H9 (cell line): ENCODE results near the gene LIPE. TPM values are rescaled to one million over a fixed set of nuclear protein-coding genes. Genes with fewer than 3 reads are reported as not detected.

Experiments
- DNase-seq: peaks from one replicate; pipeline ENCODE4 v3.0.0-alpha.2; 2017
- H2AFZ ChIP-seq: one replicate; pipeline ENCODE4 v1.6.1; 2013; ENCODE audit warnings: mild to moderate bottlenecking, low read length, control low read depth, moderate library complexity
- H2AK5ac ChIP-seq: 2 replicates; pipeline ENCODE4 v1.6.1; 2013; ENCODE audit warnings: low read length, control low read depth, mixed read lengths; ENCODE audit not compliant: insufficient read length
- H2BK120ac ChIP-seq: one replicate; pipeline ENCODE4 v1.6.1; 2013; ENCODE audit warnings: low read depth, mild to moderate bottlenecking, low read length, control low read depth, inconsistent platforms; ENCODE audit not compliant: poor library complexity, severe bottlenecking
- H2BK12ac ChIP-seq: 2 replicates; pipeline ENCODE4 v1.6.1; 2013; ENCODE audit warnings: low read length, control low read depth, mixed read lengths, low read depth; ENCODE audit not compliant: insufficient read length
- H2BK15ac ChIP-seq: 2 replicates; pipeline ENCODE4 v1.6.1; 2013; ENCODE audit warnings: low read depth, low read length, control low read depth
- H2BK20ac ChIP-seq: one replicate; pipeline ENCODE4 v1.6.1; 2013; ENCODE audit warnings: low read depth, mild to moderate bottlenecking, low read length, control low read depth, inconsistent platforms; ENCODE audit not compliant: poor library complexity, severe bottlenecking
- H2BK5ac ChIP-seq: 2 replicates; pipeline ENCODE4 v1.6.1; 2013; ENCODE audit warnings: low read length, control low read depth, mixed read lengths; ENCODE audit not compliant: insufficient read length
- H3K14ac ChIP-seq: 2 replicates; pipeline ENCODE4 v1.6.1; 2013; ENCODE audit warnings: low read length, control low read depth; ENCODE audit not compliant: insufficient read depth
- H3K18ac ChIP-seq: 2 replicates; pipeline ENCODE4 v1.6.1; 2013; ENCODE audit warnings: low read depth, mild to moderate bottlenecking, mixed read lengths, low read length, control low read depth; ENCODE audit not compliant: insufficient read length
- H3K23ac ChIP-seq: 2 replicates; pipeline ENCODE4 v1.6.1; 2013; ENCODE audit warnings: low read length, control low read depth, mixed read lengths, low read depth; ENCODE audit not compliant: insufficient read length
- H3K23me2 ChIP-seq: 2 replicates; pipeline ENCODE4 v1.6.1; 2013; ENCODE audit warnings: low read depth, mild to moderate bottlenecking, mixed read lengths, low read length, control low read depth; ENCODE audit not compliant: insufficient read length, poor library complexity, severe bottlenecking
- H3K27ac ChIP-seq: 2 replicates; pipeline ENCODE4 v1.5.1; 2013; ENCODE audit warnings: low read length, control low read depth, mixed read lengths, low read depth; ENCODE audit not compliant: insufficient read length
- H3K27me3 ChIP-seq: 2 replicates; pipeline ENCODE4 v1.6.1; 2013; ENCODE audit warnings: low read length, control low read depth, inconsistent platforms; ENCODE audit not compliant: insufficient read depth
- H3K4ac ChIP-seq: 2 replicates; pipeline ENCODE4 v1.6.1; 2013; ENCODE audit warnings: low read depth, mild to moderate bottlenecking, control low read depth, inconsistent platforms, low read length, moderate library complexity
- H3K4me1 ChIP-seq: 2 replicates; pipeline ENCODE4 v1.6.1; 2013; ENCODE audit warnings: low read length, control low read depth, inconsistent platforms; ENCODE audit not compliant: insufficient read depth
- H3K4me2 ChIP-seq: 2 replicates; pipeline ENCODE4 v1.6.1; 2013; ENCODE audit warnings: low read length, control low read depth, mixed read lengths; ENCODE audit not compliant: insufficient read length, insufficient read depth
- H3K56ac ChIP-seq: 2 replicates; pipeline ENCODE4 v1.6.1; 2013; ENCODE audit warnings: low read depth, mild to moderate bottlenecking, mixed read lengths, low read length, control low read depth; ENCODE audit not compliant: insufficient read length
- H3K79me1 ChIP-seq: 2 replicates; pipeline ENCODE4 v1.6.1; 2013; ENCODE audit warnings: low read depth, mild to moderate bottlenecking, moderate library complexity, low read length, control low read depth, inconsistent platforms; ENCODE audit not compliant: insufficient read depth, poor library complexity, severe bottlenecking
- H3K79me2 ChIP-seq: 2 replicates; pipeline ENCODE4 v1.6.1; 2013; ENCODE audit warnings: low read length, control low read depth, inconsistent platforms; ENCODE audit not compliant: insufficient read depth
- H3K9ac ChIP-seq: 2 replicates; pipeline ENCODE4 v1.6.1; 2013; ENCODE audit warnings: low read length, control low read depth, mixed read lengths; ENCODE audit not compliant: insufficient read length; ENCODE audit errors: extremely low read depth
- H3K9me3 ChIP-seq: one replicate; pipeline ENCODE4 v1.6.1; 2013; ENCODE audit warnings: low read depth, low read length, inconsistent platforms; ENCODE audit not compliant: control insufficient read depth
- H3T11ph ChIP-seq: one replicate; pipeline ENCODE4 v1.6.1; 2013; ENCODE audit warnings: mild to moderate bottlenecking, low read length, control low read depth, inconsistent platforms
- H4K20me1 ChIP-seq: one replicate; pipeline ENCODE4 v1.6.1; 2013; ENCODE audit not compliant: control insufficient read depth, insufficient read length, insufficient read depth
- H4K5ac ChIP-seq: 2 replicates; pipeline ENCODE4 v1.6.1; 2013; ENCODE audit warnings: low read depth, mild to moderate bottlenecking, mixed read lengths, low read length, control low read depth; ENCODE audit not compliant: insufficient read length
- H4K8ac ChIP-seq: replicated peaks from 2 replicates; pipeline ENCODE4 v1.6.1; 2013; ENCODE audit warnings: low read length, control low read depth, mixed read lengths, low read depth; ENCODE audit not compliant: insufficient read length
- H4K91ac ChIP-seq: 2 replicates; pipeline ENCODE4 v1.6.1; 2013; ENCODE audit warnings: low read depth, mild to moderate bottlenecking, moderate library complexity, mixed read lengths, low read length, control low read depth; ENCODE audit not compliant: insufficient read length
- H3K27ac Mint-ChIP-seq, 3 experiments: 2 replicates in 2 of 3; 3 replicates in 1 of 3; pipeline ENCODE4 v1.8.0; 2020 to 2021; ENCODE audit warnings: mixed read lengths in 3 of 3, mild to moderate bottlenecking in 1 of 3, moderate library complexity in 1 of 3
- H3K27me3 Mint-ChIP-seq: 2 replicates; pipeline ENCODE4 v1.8.0; 2021; ENCODE audit warnings: low read depth, mild to moderate bottlenecking, moderate library complexity, mixed read lengths
- H3K36me3 Mint-ChIP-seq, 3 experiments: 2 replicates in 2 of 3; 3 replicates in 1 of 3; pipeline ENCODE4 v1.8.0; 2020 to 2021; ENCODE audit warnings: low read depth in 3 of 3, mixed read lengths in 3 of 3; ENCODE audit not compliant: insufficient read depth in 1 of 3
- H3K4me1 Mint-ChIP-seq, 2 experiments: 2 replicates each; pipeline ENCODE4 v1.8.0; 2020; ENCODE audit warnings: mixed read lengths in 2 of 2
- H3K4me3 Mint-ChIP-seq, 2 experiments: 2 replicates in 1 of 2; 3 replicates in 1 of 2; pipeline ENCODE4 v1.8.0; 2020 to 2021; ENCODE audit warnings: mild to moderate bottlenecking in 2 of 2, mixed read lengths in 2 of 2, moderate library complexity in 1 of 2
- H3K9me3 Mint-ChIP-seq, 2 experiments: 2 replicates in 1 of 2; 3 replicates in 1 of 2; pipeline ENCODE4 v1.8.0; 2020; ENCODE audit warnings: mild to moderate bottlenecking in 2 of 2, mixed read lengths in 2 of 2, moderate library complexity in 1 of 2
- CTCF ChIP-seq: fragments of 200-600 bp; sonication (generic); conservative IDR thresholded peaks from 3 replicates; pipeline ENCODE4 v1.8.0; 2021; ENCODE audit warnings: antibody characterized with exemption, mild to moderate bottlenecking
- WGBS: extraction: QIAGEN DNeasy Blood & Tissue Kit; methylation state at CpG from one replicate; pipeline ENCODE4 v1.1.7; 2013; ENCODE audit warnings: missing lambda C conversion rate, low lambda C conversion rate, mixed read lengths; ENCODE audit not compliant: insufficient read length; ENCODE audit errors: extremely low coverage; 5-methylcytosine and 5-hydroxymethylcytosine counted together
- total RNA-seq: library from RNA; stranded (reverse); gene quantifications from 2 replicates; pipeline ENCODE4 v1.2.1, GENCODE V29; 2021

The LIPE gene
- total RNA-seq, 1 experiment from 2014 or later = 6.3 TPM

GRCh38 chr19:42428676-42429075, 1.5 kb upstream of the LIPE start:
- WGBS = no CpG with 5 or more reads among the region's 3 CpGs
- Mint-ChIP-seq H3K27ac (no peak overlapping the region), H3K36me3 (peaks cover 0 to 3% (median 0%) of the 10 kb centered on the region in 3 experiments; a peak in 2 of 7 replicates), H3K4me1 (peaks cover 15 to 33% of the 10 kb centered on the region in 2 experiments), H3K9me3 (peaks cover 0 to 3% of the 10 kb centered on the region in 2 experiments; a peak in 3 of 5 replicates), H3K4me3 (no peak overlapping the region; a peak in 1 of 5 replicates), H3K27me3 (peaks cover 58% of the 10 kb centered on the region)
- H3K56ac ChIP-seq = no peak overlapping the region
- H3K79me1 ChIP-seq = no peaks in the 10 kb centered on the region
- no peak overlapping the region for H3K14ac ChIP-seq
- H3K4me1 ChIP-seq = no peaks in the 10 kb centered on the region; the same call in 1 of the 2 replicates
- no peak overlapping the region for H4K8ac ChIP-seq
- DNase-seq = no peak
- H2BK20ac ChIP-seq = no peak overlapping the region
- H4K5ac ChIP-seq = no peak overlapping the region
- H3T11ph ChIP-seq = no peak overlapping the region
- no peak overlapping the region for H2BK120ac ChIP-seq
- TF ChIP-seq CTCF = no peak
- no peak overlapping the region for H3K23ac ChIP-seq
- no peak overlapping the region for H3K27ac ChIP-seq
- H2BK15ac ChIP-seq = no peak overlapping the region
- H3K23me2 ChIP-seq = no peaks in the 10 kb centered on the region
- H2BK12ac ChIP-seq = no peak overlapping the region
- H2BK5ac ChIP-seq = no peak overlapping the region
- H3K18ac ChIP-seq = no peak overlapping the region
- H4K20me1 ChIP-seq = no peaks in the 10 kb centered on the region
- no peak overlapping the region for H2AFZ ChIP-seq
- no peak overlapping the region for H3K4ac ChIP-seq
- H3K9ac ChIP-seq = no peak overlapping the region
- no peak overlapping the region for H4K91ac ChIP-seq
- no peak overlapping the region for H2AK5ac ChIP-seq
- no peaks in the 10 kb centered on the region for H3K9me3 ChIP-seq
- H3K4me2 ChIP-seq = no peak overlapping the region
- peaks cover 10% of the 10 kb centered on the region; the same call in 1 of the 2 replicates for H3K27me3 ChIP-seq
- no peaks in the 10 kb centered on the region for H3K79me2 ChIP-seq
